Measurements from ENCODE around the gene CD79A. TPM values are rescaled to one million over a fixed set of nuclear protein-coding genes. Genes with fewer than 3 reads are reported as not detected.

CD79A gene
- total and polyA plus RNA-seq, 12 donors, result 0.17 to 1.4 (median 0.29) TPM; not detected in 8

DNA sequence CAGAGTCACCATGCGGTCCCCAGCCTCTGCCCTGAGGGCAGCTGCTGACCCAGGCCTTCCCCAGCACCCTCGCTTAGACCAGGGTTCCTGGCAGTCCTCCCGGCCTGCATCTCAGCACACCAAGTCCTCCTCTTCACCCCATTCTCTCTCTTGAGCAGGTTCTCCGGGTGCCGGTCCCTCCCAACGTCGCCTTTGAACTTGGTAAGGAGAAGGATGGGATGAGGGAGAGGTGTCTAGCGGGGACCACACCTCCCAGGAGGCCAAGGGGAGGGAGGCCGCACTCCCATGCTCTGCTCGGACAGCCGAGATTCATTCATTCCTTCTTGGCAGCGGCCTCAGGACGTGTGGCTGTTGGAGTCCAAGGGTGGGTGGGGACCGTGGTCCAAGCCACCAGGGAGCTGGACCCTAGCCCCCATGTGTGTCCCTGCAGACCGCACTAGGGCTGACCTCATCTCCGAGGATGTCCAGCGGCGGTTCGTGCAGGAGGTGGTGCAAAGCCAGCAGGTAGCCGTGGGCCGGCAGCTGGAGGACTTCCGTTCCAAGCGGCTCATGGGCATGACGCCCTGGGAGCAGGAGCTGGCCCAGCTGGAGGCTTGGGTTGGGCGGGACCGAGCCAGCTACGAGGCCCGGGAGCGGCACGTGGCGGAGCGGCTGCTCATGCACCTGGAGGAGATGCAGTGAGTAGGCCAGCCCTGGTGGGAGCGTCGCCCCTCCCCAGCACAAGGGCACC, 15.3 kb downstream of the CD79A start:
- ATAC-seq (peak in 1 of 8 donors; percentile 11), DNase-seq (no peak)
- TF ChIP-seq, protein P1, sequence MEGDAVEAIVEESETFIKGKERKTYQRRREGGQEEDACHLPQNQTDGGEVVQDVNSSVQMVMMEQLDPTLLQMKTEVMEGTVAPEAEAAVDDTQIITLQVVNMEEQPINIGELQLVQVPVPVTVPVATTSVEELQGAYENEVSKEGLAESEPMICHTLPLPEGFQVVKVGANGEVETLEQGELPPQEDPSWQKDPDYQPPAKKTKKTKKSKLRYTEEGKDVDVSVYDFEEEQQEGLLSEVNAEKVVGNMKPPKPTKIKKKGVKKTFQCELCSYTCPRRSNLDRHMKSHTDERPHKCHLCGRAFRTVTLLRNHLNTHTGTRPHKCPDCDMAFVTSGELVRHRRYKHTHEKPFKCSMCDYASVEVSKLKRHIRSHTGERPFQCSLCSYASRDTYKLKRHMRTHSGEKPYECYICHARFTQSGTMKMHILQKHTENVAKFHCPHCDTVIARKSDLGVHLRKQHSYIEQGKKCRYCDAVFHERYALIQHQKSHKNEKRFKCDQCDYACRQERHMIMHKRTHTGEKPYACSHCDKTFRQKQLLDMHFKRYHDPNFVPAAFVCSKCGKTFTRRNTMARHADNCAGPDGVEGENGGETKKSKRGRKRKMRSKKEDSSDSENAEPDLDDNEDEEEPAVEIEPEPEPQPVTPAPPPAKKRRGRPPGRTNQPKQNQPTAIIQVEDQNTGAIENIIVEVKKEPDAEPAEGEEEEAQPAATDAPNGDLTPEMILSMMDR (IDR thresholded peaks at IDR 0.05), result no peak
- Histone ChIP-seq H3K27me3 (no peaks in the 10 kb centered on the region), H3K9me3 (no peaks in the 10 kb centered on the region), H3K36me3 (peaks cover 0 to 83% (median 30%) of the 10 kb centered on the region in 9 donors), H3K4me3 (no peak overlapping the region), H3K27ac (no peak overlapping the region), H3K4me1 (peaks cover 0 to 25% (median 6%) of the 10 kb centered on the region in 9 donors)
- intact Hi-C loops (cut with DNase I), result no loop called here
- 86 to 91% methylated on average over 34 of the region's 34 CpGs for WGBS, 2 donors

DNA sequence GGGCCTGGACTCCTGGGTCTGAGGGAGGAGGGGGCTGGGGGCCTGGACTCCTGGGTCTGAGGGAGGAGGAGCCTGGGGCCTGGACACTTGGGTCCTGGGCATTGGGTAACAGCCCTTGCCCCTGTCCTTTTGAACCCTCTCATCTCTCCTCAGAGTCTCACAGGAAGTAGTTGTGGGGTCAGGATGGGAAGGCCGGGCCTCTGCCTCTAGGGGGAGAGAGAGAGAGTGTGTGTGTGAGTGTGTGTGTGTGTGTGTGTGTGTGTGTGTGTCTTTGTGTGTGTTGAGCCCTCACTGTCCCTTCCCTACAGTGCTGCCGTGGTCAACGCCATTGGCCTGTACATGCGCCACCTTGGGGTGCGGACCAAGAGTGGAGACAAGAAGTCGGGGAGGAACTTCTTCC, 16.8 kb downstream of the CD79A start:
- intact Hi-C loops (cut with DNase I), result no loop called here
- TF ChIP-seq, protein P1 (IDR thresholded peaks at IDR 0.05), result no peak
- DNase-seq (no peak), ATAC-seq (no peak)
- Histone ChIP-seq H3K4me3 (no peak overlapping the region), H3K4me1 (peaks cover 0 to 11% (median 0%) of the 10 kb centered on the region in 9 donors), H3K9me3 (no peaks in the 10 kb centered on the region), H3K27ac (no peak overlapping the region), H3K36me3 (peaks cover 0 to 84% (median 43%) of the 10 kb centered on the region in 9 donors), H3K27me3 (no peaks in the 10 kb centered on the region)
- 73 to 84% methylated on average over 6 of the region's 6 CpGs for WGBS, 2 donors

DNA sequence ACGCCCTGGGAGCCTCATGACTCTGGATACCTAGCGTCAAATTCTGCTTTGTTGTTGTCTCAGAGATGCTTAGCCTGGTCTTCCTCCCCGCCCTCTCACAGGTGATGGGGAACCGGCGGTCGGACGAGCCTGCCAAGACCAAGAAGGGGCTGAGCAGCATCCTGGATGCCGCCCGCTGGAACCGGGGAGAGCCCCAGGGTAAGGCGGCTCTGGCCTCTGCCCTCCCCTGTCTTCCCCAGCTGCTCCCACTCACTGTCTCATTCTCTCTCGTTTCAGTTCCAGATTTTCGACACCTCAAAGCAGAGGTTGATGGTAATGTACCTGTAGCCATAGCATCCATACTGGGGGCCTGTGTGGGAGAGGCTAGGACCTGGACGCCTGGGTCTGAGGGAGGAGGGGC, 17.3 kb downstream of the CD79A start:
- no peaks in the 10 kb centered on the region for H3K27me3 ChIP-seq
- peaks cover 0 to 84% (median 48%) of the 10 kb centered on the region in 9 donors for H3K36me3 ChIP-seq
- TF ChIP-seq, protein P1 (IDR thresholded peaks at IDR 0.05), result no peak
- DNase-seq (no peak), ATAC-seq (no peak)
- H3K4me3 ChIP-seq, result no peak overlapping the region
- H3K4me1 ChIP-seq, result peaks cover 0 to 8% (median 0%) of the 10 kb centered on the region in 9 donors
- no peak overlapping the region for H3K27ac ChIP-seq
- WGBS, 2 donors, result 82 to 83% methylated on average over 14 of the region's 14 CpGs
- no peaks in the 10 kb centered on the region for H3K9me3 ChIP-seq
- intact Hi-C loops (cut with DNase I), result no loop called here

DNA sequence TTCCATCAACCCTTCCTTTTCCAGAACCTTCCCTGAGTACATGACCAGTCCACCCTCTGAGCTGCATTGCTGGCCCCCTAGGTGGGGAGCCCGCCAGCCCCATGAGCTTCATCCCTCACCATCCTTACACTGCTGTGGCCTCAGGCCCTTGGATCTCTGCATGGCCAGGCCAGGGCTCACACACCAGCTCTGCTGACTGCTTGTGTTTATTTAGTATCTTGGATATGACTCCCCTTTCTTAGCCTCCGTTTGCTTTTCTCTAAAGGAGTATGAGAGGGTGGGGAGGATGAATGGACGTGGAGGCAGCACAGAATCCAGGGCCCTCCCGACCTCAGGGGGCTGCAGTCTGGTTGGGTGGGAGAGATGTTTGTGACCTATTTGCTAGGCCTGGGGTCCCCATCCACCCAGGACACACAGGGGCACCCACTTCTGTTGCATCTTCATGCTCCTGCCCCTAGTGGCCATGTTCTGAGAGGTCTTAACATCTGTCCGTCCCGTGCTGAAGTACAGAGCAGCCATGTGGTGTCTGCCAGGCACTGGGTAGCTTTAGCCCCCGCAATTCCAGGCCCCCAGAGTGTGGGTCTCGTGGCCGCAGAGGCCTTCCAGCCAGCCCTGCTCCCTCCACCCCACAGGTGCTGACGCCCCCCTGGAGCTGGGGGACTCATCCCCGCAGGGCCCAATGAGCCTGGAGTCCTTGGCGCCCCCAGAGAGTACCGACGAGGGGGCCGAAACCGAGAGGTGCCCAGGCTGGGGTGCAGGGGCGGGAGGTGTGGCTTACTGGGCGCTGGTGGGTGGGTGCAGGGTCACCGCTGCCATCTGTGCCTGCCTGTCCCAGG, 18.9 kb downstream of the CD79A start:
- ATAC-seq, result no peak
- TF ChIP-seq, protein P1 (IDR thresholded peaks at IDR 0.05), result no peak
- H3K36me3 ChIP-seq, result peaks cover 0 to 84% (median 56%) of the 10 kb centered on the region in 9 donors
- no peak overlapping the region for H3K27ac ChIP-seq
- intact Hi-C loops (cut with DNase I), result no loop called here
- 89% methylated on average over 19 of the region's 19 CpGs for WGBS, 2 donors
- H3K4me3 ChIP-seq, result no peak overlapping the region
- no peak for DNase-seq
- peaks cover 0 to 8% (median 0%) of the 10 kb centered on the region in 9 donors for H3K4me1 ChIP-seq
- H3K27me3 ChIP-seq, result no peaks in the 10 kb centered on the region
- no peaks in the 10 kb centered on the region for H3K9me3 ChIP-seq
